HEK293 (cell line): Measurements from ENCODE around the gene ECSIT.
A peak's percentile ranks its signal among the peaks of the same experiment; 100 is the strongest.

Experiments used
- GLIS2 ChIP-seq: fragments of 450-650 bp; formaldehyde crosslinking; IDR thresholded peaks from 2 replicates; pipeline ENCODE4 v1.5.1; 2016; ENCODE audit warnings: missing biosample characterization, missing genetic modification characterization
- KLF17 ChIP-seq: fragments of 450-650 bp; formaldehyde crosslinking; IDR thresholded peaks from 2 replicates; pipeline ENCODE4 v1.5.1; 2016; ENCODE audit warnings: missing biosample characterization, missing genetic modification characterization
- SALL2 ChIP-seq: fragments of 450-650 bp; formaldehyde crosslinking; IDR thresholded peaks from 2 replicates; pipeline ENCODE4 v1.5.0; 2017; ENCODE audit warnings: missing biosample characterization, mild to moderate bottlenecking, missing genetic modification characterization, borderline replicate concordance
- YY2 ChIP-seq: fragments of 450-650 bp; formaldehyde crosslinking; IDR thresholded peaks from 2 replicates; pipeline ENCODE4 v1.5.1; 2016; ENCODE audit warnings: missing biosample characterization, missing genetic modification characterization
- ZBTB11 ChIP-seq: fragments of 450-650 bp; formaldehyde crosslinking; conservative IDR thresholded peaks from 2 replicates; pipeline ENCODE4 v1.5.1; 2016; ENCODE audit warnings: low read depth, missing biosample characterization, missing genetic modification characterization
- ZBTB26 ChIP-seq: fragments of 450-650 bp; formaldehyde crosslinking; optimal IDR thresholded peaks from 2 replicates; pipeline ENCODE3; 2016; ENCODE audit warnings: missing biosample characterization, mild to moderate bottlenecking, missing genetic modification characterization
- ZEB2 ChIP-seq: fragments of 450-650 bp; formaldehyde crosslinking; IDR thresholded peaks from 2 replicates; pipeline ENCODE4 v1.5.1; 2016; ENCODE audit warnings: missing biosample characterization, missing genetic modification characterization
- ZFP37 ChIP-seq: fragments of 450-650 bp; formaldehyde crosslinking; IDR thresholded peaks from 2 replicates; pipeline ENCODE4 v1.5.1; 2016; ENCODE audit warnings: missing biosample characterization, missing genetic modification characterization
- ZNF121 ChIP-seq: fragments of 450-650 bp; formaldehyde crosslinking; IDR thresholded peaks from 2 replicates; pipeline ENCODE4 v1.5.1; 2016; ENCODE audit warnings: missing biosample characterization, missing genetic modification characterization
- ZNF132 ChIP-seq: fragments of 450-650 bp; formaldehyde crosslinking; IDR thresholded peaks from 2 replicates; pipeline ENCODE4 v1.5.1; 2017; ENCODE audit warnings: missing biosample characterization, missing genetic modification characterization, borderline replicate concordance
- ZNF146 ChIP-seq: fragments of 450-650 bp; formaldehyde crosslinking; IDR thresholded peaks from 2 replicates; pipeline ENCODE4 v1.5.1; 2016; ENCODE audit warnings: missing biosample characterization, missing genetic modification characterization
- ZNF148 ChIP-seq: fragments of 450-650 bp; formaldehyde crosslinking; IDR thresholded peaks from 2 replicates; pipeline ENCODE4 v1.5.0; 2017; ENCODE audit warnings: missing biosample characterization, missing genetic modification characterization, borderline replicate concordance
- ZNF248 ChIP-seq: fragments of 450-650 bp; formaldehyde crosslinking; IDR thresholded peaks from 2 replicates; pipeline ENCODE4 v1.5.1; 2017; ENCODE audit warnings: missing biosample characterization, missing genetic modification characterization
- ZNF280D ChIP-seq: fragments of 450-650 bp; formaldehyde crosslinking; IDR thresholded peaks from 2 replicates; pipeline ENCODE4 v1.5.1; 2016; ENCODE audit warnings: missing biosample characterization, missing genetic modification characterization
- ZNF335 ChIP-seq: fragments of 450-650 bp; formaldehyde crosslinking; conservative IDR thresholded peaks from 2 replicates; pipeline ENCODE4 v1.5.1; 2016; ENCODE audit warnings: missing biosample characterization, missing genetic modification characterization
- ZNF391 ChIP-seq: fragments of 450-650 bp; formaldehyde crosslinking; IDR thresholded peaks from 2 replicates; pipeline ENCODE4 v1.5.1; 2016; ENCODE audit warnings: low read depth, missing biosample characterization, missing genetic modification characterization, borderline replicate concordance
- ZNF623 ChIP-seq: fragments of 450-650 bp; formaldehyde crosslinking; IDR thresholded peaks from 2 replicates; pipeline ENCODE4 v1.5.1; 2016; ENCODE audit warnings: missing biosample characterization, missing genetic modification characterization
- ZNF624 ChIP-seq: fragments of 450-650 bp; formaldehyde crosslinking; IDR thresholded peaks from 2 replicates; pipeline ENCODE4 v1.5.1; 2017; ENCODE audit warnings: missing biosample characterization, missing genetic modification characterization
- ZNF639 ChIP-seq: fragments of 450-650 bp; formaldehyde crosslinking; IDR thresholded peaks from 2 replicates; pipeline ENCODE4 v1.5.1; 2016; ENCODE audit warnings: missing biosample characterization, missing genetic modification characterization
- ZNF692 ChIP-seq: fragments of 450-650 bp; formaldehyde crosslinking; IDR thresholded peaks from 2 replicates; pipeline ENCODE4 v1.5.1; 2016; ENCODE audit warnings: missing biosample characterization, missing genetic modification characterization
- ZNF792 ChIP-seq: fragments of 450-650 bp; formaldehyde crosslinking; IDR thresholded peaks from 2 replicates; pipeline ENCODE4 v1.5.1; 2016; ENCODE audit warnings: missing biosample characterization, missing genetic modification characterization
- ZSCAN18 ChIP-seq: fragments of 450-650 bp; formaldehyde crosslinking; IDR thresholded peaks from 2 replicates; pipeline ENCODE4 v1.5.1; 2016; ENCODE audit warnings: missing biosample characterization, missing genetic modification characterization

ECSIT gene

GRCh38 chr19:11482384-11483050 lies 46.4 kb downstream of the ECSIT start (continued):
- 0 out of 2 replicates have a peak, but pooled peaks have one; percentile 17 for TF ChIP-seq ZNF280D
- TF ChIP-seq YY2 (tag by site-specific recombination): peak; percentile 59; the same call in 1 of the 2 replicates
- TF ChIP-seq ZBTB11: peak; percentile 48; the same call in 1 of the 2 replicates
- peak; percentile 95 for TF ChIP-seq ZEB2 (tag by site-specific recombination)
- TF ChIP-seq SALL2: no peak; the same call in 1 of the 2 replicates
- TF ChIP-seq ZNF121 (tag by site-specific recombination): peak; percentile 81
- no peak for TF ChIP-seq ZNF248 (tag by site-specific recombination)
- no peak for TF ChIP-seq ZSCAN18 (tag by site-specific recombination)
- TF ChIP-seq ZNF148: no peak
- peak; percentile 93 for TF ChIP-seq ZBTB26 (tag by site-specific recombination)
- 0 out of 2 replicates have a peak, but pooled peaks have one; percentile 9 for TF ChIP-seq ZNF792 (tag by site-specific recombination)
- peak; percentile 94 for TF ChIP-seq KLF17 (tag by site-specific recombination)
- peak; percentile 92 for TF ChIP-seq ZFP37 (tag by site-specific recombination)
- TF ChIP-seq ZNF335 (tag by site-specific recombination): peak; percentile 98
- peak; percentile 10; the same call in 1 of the 2 replicates for TF ChIP-seq ZNF146 (tag by site-specific recombination)
- TF ChIP-seq ZNF692 (tag by site-specific recombination): peak; percentile 97
- no peak for TF ChIP-seq ZNF132
- TF ChIP-seq ZNF639 (tag by site-specific recombination): 0 out of 2 replicates have a peak, but pooled peaks have one; percentile 38
- peak; percentile 89 for TF ChIP-seq GLIS2 (tag by site-specific recombination)
- no peak for TF ChIP-seq ZNF624 (tag by site-specific recombination)
- TF ChIP-seq ZNF623 (tag by site-specific recombination): no peak
- TF ChIP-seq ZNF391 (tag by site-specific recombination): peak; percentile 90; the same call in 1 of the 2 replicates
